Measurements from ENCODE around the gene CSPG4.
"Not testable (repeated sequence)": the region's sequence is repeated elsewhere in the genome, so short reads cannot be mapped to it uniquely, and the experiment has no call there.

The CSPG4 gene

DNA sequence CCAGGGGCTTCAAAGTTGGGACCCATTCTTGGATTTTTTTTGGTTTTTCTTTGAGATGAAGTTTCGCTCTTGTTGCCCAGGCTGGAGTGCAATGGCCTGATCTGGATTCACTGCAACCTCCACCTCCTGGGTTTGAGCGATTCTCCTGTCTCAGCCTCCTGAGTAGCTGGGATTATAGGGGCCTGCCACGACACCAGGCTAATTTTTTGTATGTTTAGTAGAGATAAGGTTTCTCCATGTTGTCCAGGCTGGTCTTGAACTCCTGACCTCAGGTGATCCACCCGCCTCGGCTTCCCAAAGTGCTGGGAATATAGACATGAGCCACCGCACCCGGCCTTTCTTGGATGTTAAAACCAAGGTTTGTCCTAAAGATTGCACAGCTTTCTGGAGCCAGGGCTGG lies 78.7 kb downstream of the CSPG4 start:
- not testable (repeated sequence) for H3K27me3 ChIP-seq (ENCODE audit: low read depth, low read length); H3K36me3 ChIP-seq (ENCODE audit: control insufficient read depth in 1 of 2, insufficient read depth in 2 of 2, low read length in 2 of 2)

DNA sequence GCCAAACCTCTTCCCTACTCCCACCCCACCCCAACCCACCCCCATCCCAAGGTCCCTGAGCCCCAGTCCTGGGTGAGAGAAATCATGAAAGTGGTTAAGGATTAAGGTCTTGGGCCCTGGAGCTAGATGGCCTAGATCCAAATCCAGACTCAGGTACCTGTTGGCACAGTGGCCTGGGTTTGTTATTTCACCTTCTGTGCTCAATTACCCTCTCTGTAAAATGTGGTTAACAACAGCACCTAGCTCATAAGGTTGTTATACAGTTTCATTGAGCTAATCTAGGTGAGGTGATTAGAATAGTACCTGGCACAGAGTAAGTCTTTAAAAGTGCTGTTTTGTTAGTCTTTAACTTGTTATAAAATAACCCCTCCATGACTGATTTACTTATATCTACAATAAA lies 80.7 kb downstream of the CSPG4 start:
- Histone ChIP-seq H3K27me3 (ENCODE audit: low read depth, low read length) (no peaks in the 10 kb centered on the region), H3K36me3 (ENCODE audit: control insufficient read depth in 1 of 2, insufficient read depth in 2 of 2, low read length in 2 of 2) (no peaks in the 10 kb centered on the region), H3K27ac (ENCODE audit: low read length) (no peak overlapping the region), H3K4me1 (ENCODE audit: control insufficient read depth in 1 of 2, insufficient read depth in 2 of 2, low read length in 2 of 2) (peaks cover 0 to under 1% of the 10 kb centered on the region in 2 donors), H3K4me3 (ENCODE audit: low read depth in 1 of 2, low read length in 2 of 2) (no peak overlapping the region), H3K9me3 (ENCODE audit: control insufficient read depth in 1 of 2, low read length in 2 of 2) (no peaks in the 10 kb centered on the region)

More for the DNA sequence above, 78.7 kb downstream of the CSPG4 start:
- not testable (repeated sequence) for H3K27ac ChIP-seq (ENCODE audit: low read length); H3K4me3 ChIP-seq (ENCODE audit: low read depth in 1 of 2, low read length in 2 of 2); H3K9me3 ChIP-seq (ENCODE audit: control insufficient read depth in 1 of 2, low read length in 2 of 2)
- H3K4me1 ChIP-seq (ENCODE audit: control insufficient read depth in 1 of 2, insufficient read depth in 2 of 2, low read length in 2 of 2): peaks cover 15 to 20% of the 10 kb centered on the region in 2 donors

DNA sequence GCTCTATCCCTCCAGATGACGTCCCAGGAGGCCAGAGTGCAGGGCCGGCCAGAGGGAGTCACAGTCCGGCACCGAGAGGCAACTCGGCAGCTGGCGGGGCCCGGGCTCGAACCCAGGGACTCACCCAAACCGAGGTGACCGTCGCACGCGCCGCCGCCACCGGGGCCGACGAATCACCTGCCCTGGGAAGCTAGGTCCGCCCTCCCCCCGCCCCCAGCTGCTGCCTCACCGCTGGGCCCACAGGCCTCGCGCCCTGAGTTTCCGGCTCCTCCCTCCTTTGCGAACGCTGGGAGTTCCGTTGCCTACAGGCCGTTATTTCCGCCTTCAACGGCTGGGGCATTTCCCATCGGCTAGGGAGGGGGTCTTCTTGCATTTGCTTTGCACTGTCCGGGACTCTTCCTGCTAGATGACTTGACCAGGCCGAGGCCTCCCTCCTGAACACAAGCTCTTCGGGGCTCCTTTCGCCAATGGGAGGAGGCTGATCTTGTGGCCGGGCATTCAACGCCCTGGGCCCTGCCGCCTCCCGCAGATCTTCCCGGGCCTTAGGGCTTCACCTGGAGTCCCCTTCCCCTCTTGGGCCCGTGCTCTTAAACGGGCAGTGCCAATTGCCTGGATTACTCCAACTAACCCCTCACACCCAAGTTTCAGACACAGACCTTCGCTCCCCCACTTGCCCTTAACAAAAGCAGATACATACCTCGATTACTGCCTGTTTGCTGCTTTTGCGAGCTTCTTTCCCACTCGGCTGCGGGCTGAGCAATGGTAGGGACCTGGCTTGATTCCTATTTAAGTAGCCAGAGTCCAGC lies 86.9 kb downstream of the CSPG4 start, which contains the start of gene SNUPN:
Gene SNUPN, minus strand, starts transcription at position 184 of the 806 bp plus-strand sequence. CDS start 4,674 bp downstream, outside the sequence.
- H3K4me3 ChIP-seq (ENCODE audit: low read depth in 1 of 2, low read length in 2 of 2): peak within 1 kb of the TSS; percentile 79 to 87
- peaks cover 0 to 6% of the 10 kb centered on the region in 2 donors for H3K36me3 ChIP-seq (ENCODE audit: control insufficient read depth in 1 of 2, insufficient read depth in 2 of 2, low read length in 2 of 2)
- H3K27ac ChIP-seq (ENCODE audit: low read length): peak within 1 kb of the TSS; percentile 95
- H3K9me3 ChIP-seq (ENCODE audit: control insufficient read depth in 1 of 2, low read length in 2 of 2): no peaks in the 10 kb centered on the region
- no peaks in the 10 kb centered on the region for H3K27me3 ChIP-seq (ENCODE audit: low read depth, low read length)
- peaks cover 4 to 6% of the 10 kb centered on the region in 2 donors for H3K4me1 ChIP-seq (ENCODE audit: control insufficient read depth in 1 of 2, insufficient read depth in 2 of 2, low read length in 2 of 2)
